Embryonic facial prominence (tissue), 1 donor: ENCODE measurements around the gene SLC4A2.

ENCODE experiments used
- DNase-seq: peaks from one replicate; pipeline ENCODE4 v3.0.0-alpha.2; 2016; ENCODE audit errors: extremely low spot score

Gene SLC4A2

DNA sequence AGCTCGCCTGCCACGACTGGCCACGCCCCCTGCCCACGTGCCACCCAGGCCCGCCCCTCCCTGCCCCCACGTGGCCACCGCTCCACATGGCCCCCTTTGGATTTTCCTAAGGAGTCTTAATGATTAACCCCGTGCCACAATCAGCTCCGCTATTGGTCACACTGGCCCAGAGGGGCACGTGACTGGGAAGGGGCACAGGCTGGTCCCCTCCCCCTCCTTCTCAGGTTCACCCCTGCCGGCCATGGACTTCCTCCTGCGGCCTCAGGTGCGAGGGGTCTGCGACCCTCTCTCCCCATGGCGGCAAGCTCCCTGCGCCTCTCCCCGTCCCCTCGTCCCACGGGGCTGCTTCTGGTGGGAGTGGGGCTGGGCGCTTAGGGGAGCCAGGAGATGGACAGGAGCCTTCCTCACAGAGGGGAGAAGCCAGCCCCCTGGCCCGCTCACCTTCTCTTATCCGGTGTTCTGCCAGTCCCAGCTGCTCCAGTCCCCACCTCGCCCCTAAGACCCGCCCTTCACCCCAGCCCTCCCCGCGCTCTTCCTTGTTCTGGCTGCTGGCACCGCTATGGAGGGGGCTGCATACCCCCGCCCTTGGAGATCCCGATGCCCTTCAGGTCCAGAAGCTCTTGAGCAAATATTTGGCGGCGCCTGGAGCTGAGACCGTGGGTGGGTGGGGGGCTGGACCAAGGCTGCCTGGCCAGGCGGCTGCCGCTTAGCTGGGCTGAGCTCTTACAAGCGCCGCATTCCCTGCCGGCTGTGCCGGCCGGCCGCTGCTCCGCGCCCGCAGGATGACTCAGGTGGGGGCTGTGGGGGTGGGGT lies 3.2 kb downstream of the SLC4A2 start:
- no peak for DNase-seq

DNA sequence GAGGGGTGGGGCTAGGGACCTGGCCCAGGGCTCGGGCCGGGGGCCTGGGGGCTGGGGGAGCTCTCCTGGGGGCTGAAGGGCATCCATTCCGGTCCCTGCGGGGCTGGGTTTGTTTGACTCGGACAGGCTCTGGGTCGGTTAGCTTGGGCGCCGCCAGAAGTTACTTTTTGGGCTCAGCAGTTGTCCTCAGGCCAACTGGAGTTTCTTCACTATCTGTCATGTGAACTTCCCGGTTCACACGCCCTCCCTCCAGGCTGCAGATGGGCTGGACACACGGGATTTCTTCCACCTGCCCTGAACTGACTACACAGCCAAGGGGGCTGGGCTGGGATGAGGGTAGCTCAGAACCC lies 3.8 kb downstream of the SLC4A2 start:
- DNase-seq, result no peak

DNA sequence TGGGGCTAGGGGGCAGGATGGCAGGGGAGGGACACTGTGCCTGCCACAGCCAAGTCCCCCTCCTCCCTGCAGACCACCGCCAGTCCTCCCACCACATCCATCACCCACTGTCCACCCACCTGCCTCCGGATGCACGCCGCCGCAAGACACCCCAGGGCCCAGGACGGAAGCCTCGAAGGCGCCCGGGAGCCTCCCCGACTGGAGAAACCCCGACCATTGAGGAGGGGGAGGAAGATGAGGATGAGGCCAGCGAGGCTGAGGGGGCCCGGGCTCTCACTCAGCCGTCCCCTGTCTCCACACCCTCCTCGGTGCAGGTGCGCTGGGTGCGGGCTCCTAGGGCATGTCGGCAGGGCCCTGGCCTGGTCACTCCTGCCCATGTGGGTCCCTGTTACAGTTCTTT lies 5.1 kb downstream of the SLC4A2 start:
- DNase-seq, result no peak

DNA sequence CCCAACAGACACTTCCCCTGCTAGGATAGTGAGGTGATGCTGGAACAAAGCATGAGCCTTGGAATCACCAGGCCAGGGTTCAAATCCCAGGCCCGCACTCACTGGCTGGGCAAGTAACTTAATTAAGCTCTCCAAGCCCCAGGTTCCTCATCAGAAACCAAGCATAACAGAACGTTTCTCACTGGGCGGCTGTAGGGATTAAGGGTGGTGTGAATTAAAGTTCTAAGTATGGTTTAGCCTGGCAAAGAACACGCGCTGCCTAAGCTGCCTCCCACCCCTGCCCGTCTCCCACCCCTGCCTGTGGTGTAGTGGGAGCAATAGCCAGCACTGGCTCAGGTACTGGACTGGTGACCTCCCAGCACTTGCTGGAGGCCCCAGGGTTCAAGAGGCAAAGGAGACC lies 5.6 kb downstream of the SLC4A2 start:
- no peak for DNase-seq

DNA sequence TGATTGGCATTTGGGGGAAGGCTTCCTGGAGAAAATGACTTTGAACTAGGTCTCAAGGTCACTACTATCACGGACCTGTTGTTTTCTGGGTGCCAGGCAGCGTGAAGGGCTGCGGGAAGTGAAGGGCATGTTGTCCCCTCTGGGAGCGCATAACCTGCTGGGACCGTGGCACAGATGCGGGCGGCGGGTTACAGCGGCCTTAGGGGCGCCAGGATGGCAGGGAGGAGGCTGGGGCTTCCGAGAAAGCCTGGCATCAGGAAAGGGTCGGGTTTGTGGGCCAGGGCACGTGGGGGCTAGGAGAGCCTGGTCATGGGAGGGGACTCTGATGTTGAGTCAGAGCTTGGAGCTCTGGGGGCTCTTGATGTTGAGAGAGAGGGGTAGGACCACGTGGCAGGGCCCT lies 6.1 kb downstream of the SLC4A2 start:
- no peak for DNase-seq

DNA sequence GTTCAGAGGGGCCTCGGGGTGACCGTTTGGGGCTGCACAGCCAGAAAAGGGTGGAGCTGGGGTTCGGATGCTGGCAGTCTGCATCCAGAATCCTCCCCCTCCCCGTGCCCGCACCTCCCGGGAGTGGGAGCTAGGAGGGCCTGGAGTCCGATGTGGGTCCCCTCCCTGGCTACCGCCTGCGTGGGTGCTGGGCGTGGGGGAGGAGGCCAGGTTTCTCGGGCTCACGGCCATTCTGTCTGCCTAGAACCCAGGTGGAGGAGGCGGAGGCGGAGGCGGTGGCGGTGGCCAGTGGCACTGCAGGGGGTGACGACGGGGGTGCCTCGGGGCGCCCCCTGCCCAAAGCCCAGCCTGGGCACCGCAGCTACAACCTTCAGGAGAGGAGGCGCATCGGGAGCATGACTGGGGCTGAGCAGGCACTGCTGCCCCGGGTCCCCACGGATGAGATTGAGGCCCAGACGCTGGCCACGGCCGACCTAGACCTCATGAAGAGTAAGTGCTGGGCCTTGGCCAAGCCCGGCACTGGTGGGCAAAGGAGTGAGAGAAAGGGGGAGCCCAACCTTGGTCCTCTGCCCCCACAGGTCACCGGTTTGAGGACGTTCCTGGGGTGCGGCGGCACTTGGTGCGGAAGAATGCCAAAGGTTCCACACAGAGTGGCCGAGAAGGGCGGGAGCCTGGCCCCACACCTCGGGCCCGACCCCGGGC lies 7.0 kb downstream of the SLC4A2 start:
- DNase-seq, result no peak

DNA sequence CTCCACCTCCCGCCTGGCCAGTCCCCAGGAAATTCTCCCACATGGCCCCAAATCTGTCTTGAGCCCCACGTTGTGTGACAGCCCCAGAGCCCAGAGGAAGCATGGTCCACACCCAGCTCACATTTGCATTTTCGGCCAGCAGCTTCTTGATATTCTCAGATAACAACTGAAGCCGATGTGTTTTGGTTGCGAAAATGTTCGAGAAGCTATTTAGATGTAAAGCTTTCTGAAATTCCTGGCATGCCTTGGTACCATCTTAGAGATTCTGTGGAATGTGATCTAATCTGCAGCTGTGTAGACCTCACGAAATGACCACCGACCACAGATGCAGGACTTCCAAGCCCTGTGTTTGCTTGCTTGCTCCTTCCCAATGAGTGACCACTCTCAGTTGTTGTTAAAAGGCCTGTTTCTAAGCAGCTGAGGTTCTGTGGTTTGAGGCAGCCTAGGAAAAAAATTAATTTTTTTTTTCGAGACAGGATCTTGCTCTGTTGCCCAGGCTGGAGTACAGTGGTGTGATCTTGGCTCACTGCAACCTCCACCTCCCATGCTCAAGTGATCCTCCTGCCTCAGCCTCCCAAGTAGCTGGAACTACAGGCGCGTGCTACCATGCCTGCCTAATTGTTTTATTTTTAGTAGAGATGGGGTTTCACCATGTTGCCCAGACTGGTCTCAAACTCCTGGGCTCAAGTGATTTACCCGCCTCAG lies 8.8 kb downstream of the SLC4A2 start:
- DNase-seq, result no peak

DNA sequence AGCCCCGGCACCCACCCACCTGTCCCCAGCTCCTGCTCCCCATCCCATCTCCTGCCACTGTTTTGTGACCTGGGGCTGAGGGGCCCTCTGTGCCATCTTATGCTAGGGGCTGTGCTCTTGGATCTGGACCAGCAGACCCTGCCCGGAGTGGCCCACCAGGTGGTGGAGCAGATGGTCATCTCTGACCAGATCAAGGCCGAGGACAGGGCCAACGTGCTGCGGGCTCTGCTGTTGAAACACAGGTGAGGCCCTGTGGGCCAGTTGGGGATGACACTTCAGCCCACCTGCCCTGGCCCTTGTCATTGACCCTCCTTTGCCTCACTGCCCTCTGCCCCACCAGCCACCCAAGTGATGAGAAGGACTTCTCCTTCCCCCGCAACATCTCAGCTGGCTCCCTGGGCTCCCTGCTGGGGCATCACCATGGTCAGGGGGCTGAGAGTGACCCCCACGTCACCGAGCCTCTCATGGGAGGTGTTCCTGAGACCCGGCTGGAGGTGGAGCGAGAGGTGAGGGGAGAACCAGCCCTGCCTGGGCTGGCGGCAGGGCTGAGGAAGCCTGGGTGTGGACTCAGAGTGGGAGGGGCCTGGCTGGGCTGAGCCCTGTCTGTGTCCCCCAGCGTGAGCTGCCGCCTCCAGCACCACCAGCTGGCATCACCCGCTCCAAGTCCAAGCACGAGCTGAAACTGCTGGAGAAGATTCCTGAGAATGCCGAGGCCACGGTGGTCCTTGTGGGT lies 10.6 kb downstream of the SLC4A2 start:
- DNase-seq, result no peak

DNA sequence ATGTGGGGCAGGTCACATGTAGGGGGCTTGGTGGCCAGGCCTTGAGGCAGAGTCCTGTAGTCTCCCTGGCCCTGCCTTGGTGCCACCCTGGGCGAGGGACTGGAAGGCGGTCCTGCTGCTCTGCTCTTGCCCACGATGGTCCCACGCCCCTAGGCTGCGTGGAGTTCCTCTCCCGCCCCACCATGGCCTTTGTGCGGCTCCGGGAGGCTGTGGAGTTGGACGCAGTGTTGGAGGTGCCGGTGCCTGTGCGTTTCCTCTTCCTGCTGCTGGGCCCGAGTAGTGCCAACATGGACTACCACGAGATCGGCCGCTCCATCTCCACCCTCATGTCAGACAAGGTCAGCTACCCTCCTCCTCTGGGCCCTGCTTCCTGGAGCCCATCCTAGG lies 11.2 kb downstream of the SLC4A2 start:
- DNase-seq, result no peak

DNA sequence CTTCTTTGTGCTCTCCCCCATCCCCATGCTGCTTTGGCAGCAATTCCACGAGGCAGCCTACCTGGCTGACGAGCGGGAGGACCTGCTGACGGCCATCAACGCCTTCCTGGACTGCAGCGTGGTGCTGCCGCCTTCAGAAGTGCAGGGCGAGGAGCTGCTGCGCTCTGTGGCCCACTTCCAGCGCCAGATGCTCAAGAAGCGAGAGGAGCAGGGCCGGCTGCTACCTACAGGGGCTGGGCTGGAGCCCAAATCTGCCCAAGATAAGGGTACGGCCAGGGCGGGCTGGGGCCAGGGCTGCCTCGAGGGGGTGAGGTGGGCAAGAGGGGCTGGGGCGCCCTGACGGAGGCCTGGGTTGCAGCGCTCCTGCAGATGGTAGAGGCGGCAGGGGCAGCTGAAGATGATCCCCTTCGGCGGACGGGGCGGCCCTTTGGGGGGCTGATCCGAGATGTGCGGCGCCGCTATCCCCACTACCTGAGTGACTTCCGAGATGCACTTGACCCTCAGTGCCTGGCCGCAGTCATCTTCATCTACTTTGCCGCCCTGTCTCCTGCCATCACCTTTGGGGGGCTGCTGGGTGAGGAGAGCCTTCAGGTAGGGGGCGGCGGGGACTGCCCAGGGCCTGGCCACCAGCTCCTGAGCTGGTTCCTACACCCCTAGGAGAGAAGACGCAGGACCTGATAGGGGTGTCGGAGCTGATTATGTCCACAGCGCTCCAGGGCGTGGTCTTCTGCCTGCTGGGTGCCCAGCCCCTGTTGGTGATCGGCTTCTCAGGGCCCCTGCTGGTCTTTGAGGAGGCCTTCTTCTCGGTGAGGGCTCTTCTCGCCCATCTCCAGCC lies 11.9 kb downstream of the SLC4A2 start:
- DNase-seq, result no peak

DNA sequence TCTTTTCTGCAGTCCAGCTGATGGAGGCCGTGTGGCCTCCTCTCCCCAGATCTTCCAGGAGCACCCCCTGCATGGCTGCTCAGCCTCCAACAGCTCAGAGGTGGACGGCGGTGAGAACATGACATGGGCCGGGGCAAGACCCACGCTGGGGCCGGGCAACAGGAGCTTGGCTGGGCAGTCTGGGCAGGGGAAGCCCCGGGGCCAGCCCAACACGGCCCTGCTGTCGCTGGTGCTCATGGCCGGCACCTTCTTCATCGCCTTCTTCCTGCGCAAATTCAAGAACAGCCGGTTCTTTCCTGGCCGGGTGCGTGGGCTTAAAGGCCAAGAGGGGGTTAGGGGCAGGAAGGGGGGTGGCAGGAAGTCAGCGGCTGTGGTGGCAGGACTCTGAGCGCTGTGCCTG lies 14.6 kb downstream of the SLC4A2 start:
- DNase-seq, result no peak

DNA sequence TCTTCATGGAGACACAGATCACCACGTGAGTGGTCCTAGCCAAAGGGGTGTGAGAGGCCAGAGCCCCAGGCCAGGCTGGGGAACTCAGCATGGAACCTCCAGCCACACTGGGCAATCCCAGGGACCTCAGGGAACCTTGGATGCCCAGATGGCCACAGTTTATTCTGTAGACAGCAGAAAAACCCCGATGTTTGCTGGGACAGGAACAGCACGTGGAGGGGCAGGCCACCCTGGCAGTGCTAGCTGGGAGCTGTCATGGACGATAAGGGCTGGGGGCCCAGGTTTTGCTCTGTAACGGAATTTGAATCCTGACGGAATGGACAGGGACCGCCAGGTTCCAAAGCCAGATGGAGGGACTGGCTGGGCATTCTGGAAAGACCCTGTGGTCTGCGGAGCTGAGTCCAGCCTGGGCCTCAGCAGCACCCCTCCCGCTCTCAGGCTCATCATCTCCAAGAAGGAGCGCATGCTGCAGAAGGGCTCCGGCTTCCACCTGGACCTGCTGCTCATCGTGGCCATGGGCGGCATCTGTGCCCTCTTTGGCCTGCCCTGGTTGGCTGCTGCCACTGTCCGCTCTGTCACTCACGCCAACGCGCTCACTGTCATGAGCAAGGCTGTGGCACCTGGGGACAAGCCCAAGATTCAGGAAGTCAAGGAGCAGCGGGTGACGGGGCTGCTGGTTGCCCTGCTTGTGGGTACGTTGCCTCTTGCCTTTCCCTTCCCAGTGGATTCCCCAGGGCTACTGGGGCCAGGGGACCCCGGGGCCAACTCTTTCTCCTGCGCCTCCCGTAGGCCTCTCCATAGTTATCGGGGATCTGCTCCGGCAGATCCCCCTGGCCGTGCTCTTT lies 15.7 kb downstream of the SLC4A2 start:
- DNase-seq, result no peak

DNA sequence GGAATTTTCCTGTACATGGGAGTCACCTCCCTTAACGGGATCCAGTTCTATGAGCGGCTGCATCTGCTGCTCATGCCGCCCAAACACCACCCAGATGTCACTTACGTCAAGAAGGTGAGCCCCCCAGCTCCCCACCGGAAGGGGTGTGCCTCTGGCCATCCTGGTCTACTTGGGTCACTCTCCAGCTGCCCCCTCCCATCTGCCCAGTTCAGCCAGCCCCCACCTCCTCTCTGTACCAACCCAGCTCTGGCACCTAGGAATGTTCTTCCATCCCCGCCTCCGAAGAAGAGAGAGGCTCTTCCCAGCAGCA lies 16.2 kb downstream of the SLC4A2 start:
- DNase-seq, result no peak

DNA sequence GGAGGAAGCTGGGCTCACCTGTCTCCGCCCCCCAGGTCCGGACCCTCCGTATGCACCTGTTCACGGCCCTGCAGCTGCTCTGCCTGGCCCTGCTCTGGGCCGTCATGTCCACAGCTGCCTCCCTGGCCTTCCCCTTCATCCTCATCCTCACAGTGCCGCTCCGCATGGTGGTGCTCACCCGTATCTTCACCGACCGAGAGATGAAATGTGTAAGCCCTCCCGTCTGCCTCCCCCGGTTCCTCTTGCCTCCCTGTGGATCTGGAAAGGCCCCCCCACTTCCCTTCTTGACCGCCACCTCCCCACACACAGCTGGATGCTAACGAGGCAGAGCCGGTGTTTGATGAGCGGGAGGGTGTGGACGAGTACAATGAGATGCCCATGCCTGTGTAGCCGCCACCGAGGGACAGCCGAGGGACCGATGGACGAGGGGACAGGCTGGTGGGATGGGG lies 16.6 kb downstream of the SLC4A2 start:
- DNase-seq, result no peak

DNA sequence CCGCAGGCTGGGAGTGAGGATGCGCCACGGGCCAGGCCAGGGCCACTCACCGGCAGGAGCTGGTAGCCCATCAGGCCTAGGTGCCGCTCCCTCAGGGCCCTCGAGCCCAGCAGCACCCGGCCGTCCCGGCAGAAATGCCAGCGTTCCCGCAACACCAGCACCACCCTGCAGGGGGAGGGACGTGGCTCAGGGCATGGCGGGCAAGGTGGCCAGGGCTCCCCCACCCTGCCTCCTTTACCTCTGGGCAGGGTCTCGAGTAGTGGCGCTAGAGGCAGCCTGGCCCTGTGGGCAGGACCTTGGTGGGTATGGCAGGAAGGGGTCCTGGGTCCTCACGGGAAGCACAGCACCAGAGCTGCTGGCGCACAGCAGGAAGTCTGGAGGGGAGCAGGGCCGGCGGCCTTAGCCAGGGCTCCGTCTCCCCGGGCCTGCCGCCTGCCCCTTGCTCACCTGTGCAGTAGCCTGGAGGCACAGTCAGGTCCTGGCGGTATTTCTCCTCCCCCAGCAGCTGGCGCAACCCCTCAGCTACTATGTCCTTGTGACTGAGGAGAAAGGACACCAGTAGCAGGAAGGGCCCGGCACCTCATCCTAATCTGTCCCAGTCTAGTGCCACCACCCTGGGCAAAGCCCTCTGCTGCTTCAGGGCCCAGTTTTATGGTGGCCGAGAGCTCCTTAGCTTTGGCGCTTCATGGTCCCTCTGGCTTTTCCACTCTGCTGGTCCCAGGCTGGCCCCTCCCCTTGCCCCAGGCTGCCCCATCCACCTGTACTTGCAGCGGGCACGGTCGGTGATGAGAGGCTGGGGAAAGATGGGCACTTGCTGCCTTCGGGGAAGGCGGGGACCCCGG lies 17.7 kb downstream of the SLC4A2 start:
- no peak for DNase-seq

DNA sequence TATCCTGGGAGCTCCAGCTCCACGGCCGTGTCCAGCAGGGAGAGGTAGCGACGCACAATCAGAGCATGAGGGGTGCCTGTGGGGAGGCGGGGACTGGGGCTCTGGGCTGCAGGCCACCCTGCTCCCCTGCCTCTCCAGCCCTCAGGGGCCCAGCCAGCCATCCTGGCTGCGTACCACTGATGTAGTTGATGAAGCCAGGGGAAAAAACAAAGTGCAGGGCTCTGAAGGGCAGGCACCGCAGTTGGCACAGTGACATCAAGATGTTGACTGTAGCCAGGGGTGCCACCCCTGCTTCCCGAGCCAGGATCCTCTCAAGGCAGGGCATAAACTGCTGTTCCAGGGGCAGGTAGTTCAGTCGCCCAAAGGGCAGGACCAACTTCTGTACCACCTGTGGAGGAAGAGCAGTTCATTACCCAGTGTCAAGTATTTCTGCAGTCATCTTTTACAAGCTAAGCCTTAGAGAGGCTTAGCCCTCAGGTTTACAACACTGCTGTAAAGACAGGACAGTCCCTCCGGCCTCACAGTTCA lies 18.4 kb downstream of the SLC4A2 start:
- DNase-seq, result no peak

DNA sequence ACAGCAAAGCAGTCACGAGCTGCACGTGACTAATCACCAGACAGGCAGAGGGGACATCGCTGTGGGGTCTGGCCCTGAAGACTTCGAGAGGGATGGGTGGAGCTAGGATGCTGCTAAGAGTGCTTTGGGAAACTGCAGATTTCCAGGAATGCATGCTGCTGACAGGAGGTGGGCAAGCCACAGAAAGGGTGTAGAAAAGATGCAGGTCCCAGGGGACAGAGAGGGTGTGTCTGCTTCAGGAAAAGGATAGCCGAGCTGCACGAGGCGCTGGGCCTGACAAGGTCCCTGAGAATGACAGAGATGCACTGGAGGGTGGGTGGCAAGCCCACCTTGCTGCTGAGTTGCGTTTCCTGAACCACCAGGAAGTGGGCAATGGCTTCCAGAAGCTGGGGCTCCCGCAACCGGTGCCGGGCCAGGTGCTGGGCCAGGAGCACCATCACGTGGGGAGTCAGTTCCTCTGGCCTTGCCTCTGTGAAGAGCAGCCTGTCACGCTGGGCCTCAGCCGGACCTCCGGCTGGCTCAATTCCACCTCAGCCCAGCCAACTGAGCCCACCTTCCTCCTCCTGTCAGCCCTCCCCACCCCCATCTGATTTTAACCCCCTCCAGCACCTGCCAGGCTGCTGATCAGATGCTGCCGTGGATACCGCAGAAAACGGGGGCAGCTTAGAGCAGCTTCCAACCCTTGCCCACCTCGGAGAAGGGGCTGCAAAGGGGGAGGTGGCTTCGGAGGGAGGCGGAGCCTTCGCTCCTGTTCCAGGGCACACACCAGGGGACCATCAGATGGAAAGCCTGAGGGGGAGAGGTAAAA lies 19.0 kb downstream of the SLC4A2 start:
- no peak for DNase-seq

DNA sequence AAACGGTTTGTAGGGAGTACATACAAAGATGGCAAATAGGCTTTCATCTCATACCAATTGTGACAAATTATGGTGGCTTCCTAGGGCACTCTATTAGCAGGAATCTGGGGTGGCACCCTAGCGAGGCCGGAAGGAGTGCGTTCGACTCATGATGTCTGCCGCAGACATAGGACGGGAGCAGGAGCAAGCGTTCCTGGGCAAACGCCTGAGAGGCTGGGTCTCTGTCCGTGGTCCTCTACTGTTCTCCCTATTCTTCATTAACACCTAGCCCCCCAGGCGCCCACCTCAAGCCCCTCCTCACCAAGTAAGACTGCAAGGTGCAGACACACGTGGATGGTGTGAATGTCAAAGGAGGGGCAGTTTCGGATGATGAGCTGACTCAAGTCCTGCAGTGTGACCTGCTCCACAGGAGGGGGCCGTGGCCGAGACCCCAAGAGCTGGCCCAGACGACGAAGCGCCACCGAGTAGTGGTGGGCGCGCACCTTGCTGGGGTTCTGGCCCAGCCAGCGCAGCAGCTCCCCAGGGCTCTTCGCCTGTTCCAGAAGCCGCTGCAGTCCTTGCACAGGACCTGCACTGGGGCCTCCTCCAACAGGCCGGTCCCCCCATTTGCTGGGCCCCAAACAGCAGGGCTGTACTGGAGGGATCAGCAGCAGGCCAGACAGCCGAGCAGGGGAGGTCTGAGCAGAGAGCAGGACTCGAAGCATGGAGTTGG lies 20.0 kb downstream of the SLC4A2 start:
- DNase-seq, result no peak
